GM20431 (cell line): ENCODE results near the gene DCST2.
"Not testable (repeated sequence)": the region's sequence is repeated elsewhere in the genome, so short reads cannot be mapped to it uniquely, and the experiment has no call there.

Experiments
- in situ Hi-C: fragments of 300-500 bp; cut with MseI, MboI; formaldehyde crosslinking; loops from one replicate; pipeline ENCODE4 v1.15.0; 2020; ENCODE audit warnings: low sequenced_read_pairs; ENCODE audit not compliant: unreplicated experiment

Gene DCST2

GRCh38 chr1:155001675-155002463 lies 31.7 kb downstream of the DCST2 start:
- in situ Hi-C loops = no loop called here

GRCh38 chr1:155001425-155001674 lies 32.2 kb downstream of the DCST2 start:
- in situ Hi-C loops = no loop called here

DNA sequence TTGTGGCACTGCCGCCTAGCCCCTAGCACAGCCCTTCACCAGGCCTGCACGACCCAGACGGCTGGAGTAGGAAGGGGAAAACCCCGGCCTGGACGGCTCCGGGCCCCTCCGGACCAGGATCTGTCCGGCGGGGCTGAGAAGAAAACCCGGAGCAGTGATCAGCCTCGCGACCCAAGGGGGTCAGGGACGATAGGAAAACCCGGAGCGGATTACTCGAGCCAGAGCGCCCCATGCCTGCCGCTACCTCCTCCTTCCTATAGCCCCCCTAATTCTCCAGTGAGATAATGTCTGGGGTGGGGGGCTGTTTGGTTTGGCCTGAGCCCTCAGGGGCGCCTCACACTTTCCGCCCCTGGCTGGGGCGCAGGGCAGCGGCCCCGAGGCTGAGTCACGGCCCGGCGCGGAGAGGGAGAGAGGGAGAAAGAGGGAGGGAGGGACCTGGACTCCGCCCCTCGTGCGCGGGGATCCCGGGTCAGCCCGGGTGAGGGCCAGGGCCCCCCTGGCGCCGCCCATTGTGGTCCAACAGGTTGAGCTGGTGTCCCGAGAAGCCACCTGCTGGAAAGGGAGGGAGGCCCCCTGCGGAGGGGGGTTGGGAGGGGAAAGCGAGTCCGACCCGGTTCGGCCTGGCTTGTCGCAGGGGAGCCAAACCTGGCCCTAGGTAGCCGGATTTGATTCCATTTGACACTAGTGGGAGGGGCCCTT lies 32.7 kb downstream of the DCST2 start:
- in situ Hi-C loops = no loop called here

- in situ Hi-C loops = no loop called here
Measured at GRCh38 chr1:155000411-155000725, 33.2 kb downstream of the DCST2 start.

DNA sequence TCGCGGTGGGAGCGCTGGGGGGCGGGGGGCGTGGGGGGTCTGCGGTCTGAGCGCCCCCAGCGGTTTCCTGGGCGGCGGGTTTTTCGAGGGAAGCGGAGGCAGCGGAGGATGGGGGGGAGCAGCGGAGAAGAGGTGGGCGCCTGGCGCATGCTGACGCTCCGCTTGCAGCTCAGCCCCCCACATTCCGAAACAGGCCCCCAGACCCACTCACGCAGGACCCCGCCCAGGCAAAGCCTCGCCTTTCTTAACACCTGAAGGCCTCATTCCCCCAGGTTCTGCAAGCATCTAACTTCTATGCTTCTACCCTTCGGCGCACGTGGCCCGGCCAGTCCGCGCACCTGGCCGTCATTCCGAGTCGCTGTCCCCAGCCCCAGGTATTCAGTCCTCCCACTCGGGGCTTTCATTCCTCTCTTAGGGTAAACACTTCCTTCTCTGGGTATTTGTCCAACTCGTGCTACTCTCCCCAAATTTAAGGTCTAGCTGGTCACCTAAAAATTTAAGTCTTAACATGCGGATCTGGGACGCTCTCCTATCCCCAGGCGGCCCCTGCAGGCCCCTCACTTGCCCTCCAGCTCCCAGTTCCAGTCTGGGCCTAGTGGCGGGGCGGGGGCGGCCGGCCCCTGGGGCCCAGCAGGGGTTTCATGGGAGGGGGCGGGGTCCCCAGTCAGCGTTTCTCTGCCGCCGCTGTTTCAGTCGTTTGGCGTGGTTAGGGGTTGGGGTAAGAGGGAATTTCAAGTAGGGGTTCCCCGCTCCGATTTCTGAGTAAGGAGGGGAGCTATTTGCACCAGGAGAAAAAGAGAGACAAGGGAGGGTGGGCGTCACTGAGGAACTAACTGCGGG lies 33.8 kb downstream of the DCST2 start:
- in situ Hi-C loops = no loop called here

- in situ Hi-C loops = no loop called here
Measured at GRCh38 chr1:154998818-154999570, 34.6 kb downstream of the DCST2 start.

DNA sequence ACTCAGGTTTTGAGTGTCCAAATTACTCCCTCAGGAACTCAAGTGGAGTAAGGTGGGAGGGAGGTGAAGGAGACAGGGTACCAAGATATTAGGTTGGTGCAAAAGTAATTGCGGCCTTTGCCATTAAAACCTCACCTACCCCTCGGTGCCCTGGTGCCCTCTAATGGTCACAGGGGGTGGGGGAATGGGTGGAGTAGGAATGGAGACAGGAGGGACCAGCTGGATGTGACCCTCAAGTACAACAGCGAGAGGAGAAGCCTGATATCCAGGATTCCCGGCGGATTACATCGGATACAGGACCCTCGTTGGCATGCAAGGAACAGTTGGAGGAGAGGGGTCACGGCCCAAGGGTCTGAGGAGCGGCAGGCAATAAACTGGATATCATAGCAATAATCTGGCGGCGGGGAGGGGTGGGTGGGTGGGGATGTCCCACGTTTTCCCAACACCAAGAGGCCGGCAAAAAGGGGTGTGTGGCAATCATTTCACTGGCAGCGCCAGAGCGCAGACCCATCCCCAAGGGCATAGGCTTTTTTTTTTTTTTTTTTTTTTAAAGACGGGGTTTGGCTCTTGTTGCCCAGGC lies 35.3 kb downstream of the DCST2 start:
- in situ Hi-C loops = no loop called here

- in situ Hi-C loops = no loop called here
Measured at GRCh38 chr1:154996966-154997701, 36.4 kb downstream of the DCST2 start.

DNA sequence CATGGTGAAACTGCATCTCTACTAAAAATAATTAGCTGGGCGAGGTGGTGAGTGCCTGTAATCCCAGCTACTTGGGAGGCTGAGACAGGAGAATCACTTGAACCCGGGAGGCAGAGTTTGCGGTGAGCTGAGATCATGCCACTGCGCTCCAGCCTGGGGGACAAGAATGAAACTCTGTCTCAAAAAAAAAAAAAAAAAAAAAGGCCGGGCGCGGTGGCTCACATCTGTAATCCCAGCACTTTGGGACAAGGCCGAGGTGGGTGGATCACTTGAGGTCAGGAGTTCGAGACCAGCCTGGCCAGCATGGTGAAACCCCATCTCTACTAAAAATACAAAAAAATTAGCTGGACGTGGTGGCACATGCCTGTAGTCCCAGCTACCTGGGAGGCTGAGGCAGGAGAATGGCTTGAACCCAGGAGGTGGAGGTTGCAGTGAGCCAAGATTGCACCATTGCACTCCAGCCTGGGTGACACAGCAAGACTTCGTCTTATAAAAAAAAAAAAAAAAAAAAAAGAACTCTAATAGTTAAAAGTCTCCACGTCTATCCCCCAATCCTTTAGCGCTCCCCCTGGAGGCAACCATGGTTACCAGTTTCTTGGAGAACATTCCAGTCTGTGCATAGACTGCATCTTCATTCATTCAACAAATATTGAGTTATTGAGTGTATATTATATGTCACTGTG lies 38.1 kb downstream of the DCST2 start:
- in situ Hi-C loops = not testable (repeated sequence)

DNA sequence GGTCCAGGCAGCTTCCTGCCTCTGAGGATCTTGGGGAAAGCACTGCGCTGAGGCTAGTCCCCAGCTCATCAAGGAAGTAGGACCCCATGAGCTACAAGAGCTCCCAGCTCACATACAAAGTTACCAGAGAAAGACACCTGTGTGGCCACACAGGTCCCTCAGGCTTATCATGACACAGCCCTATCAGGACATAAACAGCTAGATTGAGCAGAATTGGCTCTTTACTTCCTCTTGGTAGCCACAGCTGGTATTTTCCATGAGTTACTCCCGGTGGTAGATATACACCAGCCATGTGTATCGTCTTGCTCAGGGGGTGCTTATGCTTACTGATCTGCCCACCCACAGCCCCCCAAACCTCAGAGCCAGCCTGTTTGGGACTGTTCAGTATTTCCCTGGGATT lies 39.0 kb downstream of the DCST2 start:
- in situ Hi-C loops = no loop called here

DNA sequence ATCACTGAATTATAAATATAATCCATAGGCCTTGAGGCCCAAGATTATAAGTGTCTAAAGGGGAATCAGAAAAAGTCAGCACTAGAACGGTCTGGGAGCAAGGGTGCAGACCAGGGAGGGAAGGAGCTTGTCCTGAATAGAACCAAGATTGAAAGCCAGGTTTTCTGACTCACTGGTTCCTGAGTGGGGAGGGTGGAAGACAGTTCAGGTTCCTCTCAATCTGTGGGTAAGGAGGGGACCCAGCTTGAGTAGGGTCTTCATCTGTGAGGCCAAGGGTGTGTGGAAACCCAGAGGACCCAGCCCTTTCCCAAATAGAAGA lies 39.4 kb downstream of the DCST2 start:
- in situ Hi-C loops = no loop called here

GRCh38 chr1:154993572-154994268 lies 39.9 kb downstream of the DCST2 start, which contains the start of gene LENEP:
Gene LENEP, plus strand, starts transcription at chr1:154993586. Its CDS starts 22 bp downstream, at chr1:154993608.
- in situ Hi-C loops = no loop called here

DNA sequence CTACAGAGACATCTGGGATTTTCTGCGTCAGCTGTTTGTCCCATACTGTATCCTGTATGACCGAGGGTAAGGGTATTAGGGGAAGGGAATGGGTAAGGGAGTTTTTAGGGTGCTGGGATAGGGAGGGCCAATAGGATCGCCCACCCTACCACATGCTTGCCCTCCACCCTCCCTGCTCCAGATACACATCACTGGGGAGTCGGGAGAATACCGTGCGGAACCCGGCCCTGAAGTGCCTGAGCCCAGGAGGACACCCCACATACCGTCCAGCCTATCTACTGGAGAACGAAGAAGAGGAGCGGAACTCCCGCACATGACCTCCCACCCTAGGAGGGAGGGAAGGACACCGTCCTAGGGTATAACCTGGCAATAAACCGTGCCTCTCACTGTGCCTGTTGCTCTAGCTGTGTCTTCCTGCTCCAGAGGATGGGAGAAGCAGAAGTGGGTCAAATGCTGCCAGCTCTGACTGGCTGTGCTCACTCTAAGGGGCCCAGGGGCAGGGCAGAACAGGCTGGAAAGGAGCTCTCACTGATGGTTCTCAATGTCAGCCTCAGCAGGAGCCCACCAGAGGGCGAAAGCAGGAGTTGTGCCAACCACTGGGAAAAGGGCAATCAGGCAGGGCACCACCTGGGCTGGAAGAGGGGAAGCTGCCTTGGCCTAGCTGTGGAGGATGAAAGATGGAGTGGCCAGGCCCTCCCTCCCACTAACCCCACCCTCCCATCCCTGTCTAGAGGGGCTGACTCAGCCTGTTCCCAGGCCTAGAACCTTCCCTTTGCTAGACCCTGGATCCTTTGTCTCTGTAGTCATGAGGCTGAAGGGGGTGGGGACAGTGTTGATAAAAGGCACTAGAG lies 40.6 kb downstream of the DCST2 start:
- in situ Hi-C loops = no loop called here

GRCh38 chr1:154990276-154990675 lies 43.3 kb downstream of the DCST2 start:
- in situ Hi-C loops = no loop called here

- in situ Hi-C loops = no loop called here
Measured at GRCh38 chr1:154989195-154989860, 44.3 kb downstream of the DCST2 start.

- in situ Hi-C loops = no loop called here
Measured at GRCh38 chr1:154988058-154988954, 45.3 kb downstream of the DCST2 start.
